ENCODE data around the gene KCNJ18.
"Not testable (repeated sequence)": the region's sequence is repeated elsewhere in the genome, so short reads cannot be mapped to it uniquely, and the experiment has no call there.

Gene KCNJ18

GRCh38 chr17:21733931-21734330, 41.6 kb downstream of the KCNJ18 start:
- not testable (repeated sequence) for DNase-seq

- not testable (repeated sequence) for DNase-seq
These were observed 43.5 kb downstream of the KCNJ18 start for GRCh38 chr17:21735814-21736213.

GRCh38 chr17:21737015-21737580, 44.8 kb downstream of the KCNJ18 start:
- DNase-seq: not testable (repeated sequence)

GRCh38 chr17:21738241-21738640, 45.9 kb downstream of the KCNJ18 start:
- not testable (repeated sequence) for DNase-seq

GRCh38 chr17:21738877-21739474, 46.7 kb downstream of the KCNJ18 start:
- not testable (repeated sequence) for DNase-seq

GRCh38 chr17:21739485-21739884, 47.2 kb downstream of the KCNJ18 start:
- not testable (repeated sequence) for DNase-seq

- DNase-seq: not testable (repeated sequence)
These were observed 48.5 kb downstream of the KCNJ18 start for GRCh38 chr17:21740836-21741235.

- DNase-seq: not testable (repeated sequence)
These were observed 49.2 kb downstream of the KCNJ18 start for GRCh38 chr17:21741520-21741919.

GRCh38 chr17:21742326-21742725, 50.0 kb downstream of the KCNJ18 start:
- DNase-seq: no peak

- not testable (repeated sequence) for DNase-seq
These were observed 51.8 kb downstream of the KCNJ18 start for GRCh38 chr17:21744151-21744550.

- DNase-seq: not testable (repeated sequence)
These were observed 52.3 kb downstream of the KCNJ18 start for GRCh38 chr17:21744621-21745020.

- DNase-seq: not testable (repeated sequence)
These were observed 53.2 kb downstream of the KCNJ18 start for GRCh38 chr17:21745385-21746054.

GRCh38 chr17:21746415-21746814, 54.1 kb downstream of the KCNJ18 start:
- not testable (repeated sequence) for DNase-seq

- not testable (repeated sequence) for DNase-seq
These were observed 55.0 kb downstream of the KCNJ18 start for GRCh38 chr17:21747195-21747915.

GRCh38 chr17:21748686-21749085, 56.4 kb downstream of the KCNJ18 start:
- not testable (repeated sequence) for DNase-seq

- DNase-seq: not testable (repeated sequence)
These were observed 57.6 kb downstream of the KCNJ18 start for GRCh38 chr17:21749696-21750531.

GRCh38 chr17:21751111-21751510, 58.8 kb downstream of the KCNJ18 start:
- not testable (repeated sequence) for DNase-seq

Measured in hippocampal formation (tissue), 2 donors.